IPS DF 4.7 (cell line): ENCODE results near the gene C7orf33.

ENCODE experiments used
- DNase-seq: peaks from one replicate; pipeline ENCODE4 v3.0.0-alpha.2; 2013; ENCODE audit warnings: low spot score; ENCODE audit errors: extremely low read depth

Gene C7orf33

DNA sequence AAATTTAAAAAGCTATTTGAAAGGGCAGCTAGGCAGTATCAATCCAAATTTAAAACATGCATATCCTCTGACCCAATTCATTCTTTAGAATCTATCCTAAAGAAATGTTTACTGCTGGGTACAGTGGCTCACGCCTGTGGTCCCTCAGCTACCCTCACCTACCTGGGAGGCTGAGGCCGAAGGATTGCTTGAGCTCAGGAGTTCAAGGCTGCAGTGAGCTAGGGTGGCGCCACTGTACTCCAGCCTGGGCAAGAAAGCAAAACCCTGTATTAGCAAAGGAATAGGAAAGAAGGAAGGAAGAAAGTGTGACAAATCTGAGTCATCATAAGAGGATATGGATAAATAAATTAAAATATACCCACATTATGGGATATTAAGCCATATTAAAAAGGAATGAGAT, 36.3 kb downstream of the C7orf33 start:
- DNase-seq, result no peak

DNA sequence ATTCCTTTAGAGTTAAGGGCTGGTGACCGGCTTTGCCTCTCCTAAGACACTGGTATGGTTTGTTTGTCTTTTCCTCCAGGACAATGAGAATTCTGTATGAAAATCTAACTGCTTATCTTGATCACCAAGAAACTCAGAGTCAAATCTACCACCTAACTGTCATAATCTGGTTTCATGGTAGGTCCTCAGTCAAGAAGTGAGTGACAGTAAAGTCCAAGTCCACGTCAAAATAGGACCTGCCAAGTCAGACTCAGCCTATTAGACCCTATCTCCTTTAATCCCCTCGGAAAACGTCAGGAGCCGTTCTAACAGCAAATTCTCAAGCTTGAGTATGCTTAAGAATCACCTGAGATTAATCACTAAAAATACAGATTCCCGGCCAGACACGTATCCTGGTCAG, 37.4 kb downstream of the C7orf33 start:
- no peak for DNase-seq

DNA sequence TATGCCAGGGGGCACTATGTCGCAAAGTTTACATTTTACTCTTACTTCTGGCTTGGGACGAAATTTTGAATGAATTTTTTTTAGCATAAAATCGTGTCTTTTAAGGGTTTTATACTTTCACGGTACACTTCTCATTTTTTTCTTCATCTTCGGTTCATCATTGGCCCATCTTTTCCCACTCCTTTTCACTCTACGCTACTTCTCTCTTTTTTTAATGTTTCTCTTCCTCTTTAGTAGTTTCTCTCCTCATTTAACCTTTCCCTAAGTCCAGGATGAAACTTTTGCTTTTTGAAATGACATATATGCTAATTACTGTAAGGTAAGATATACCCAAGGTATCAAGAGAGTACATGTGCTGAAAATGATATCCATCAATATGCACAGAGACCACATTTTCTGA, 39.5 kb downstream of the C7orf33 start:
- no peak for DNase-seq

DNA sequence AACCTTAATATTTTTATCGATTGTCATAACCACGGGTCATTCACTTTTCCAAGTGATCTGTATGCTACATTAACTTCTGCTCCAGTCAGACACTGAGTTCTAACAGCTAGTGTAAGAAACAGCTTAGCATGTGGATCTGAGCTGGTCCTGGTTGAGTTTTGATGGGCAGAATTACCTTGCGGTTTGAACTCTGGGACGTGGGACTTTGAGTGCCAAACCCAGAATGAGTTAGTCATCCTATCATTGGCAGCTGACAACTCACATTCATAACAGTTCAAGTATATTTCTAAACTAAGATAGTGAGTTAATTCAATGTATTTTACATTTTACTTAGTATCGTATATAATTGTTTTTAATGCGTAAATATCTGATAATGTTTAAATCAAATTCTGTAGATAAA, 43.2 kb downstream of the C7orf33 start:
- no peak for DNase-seq

DNA sequence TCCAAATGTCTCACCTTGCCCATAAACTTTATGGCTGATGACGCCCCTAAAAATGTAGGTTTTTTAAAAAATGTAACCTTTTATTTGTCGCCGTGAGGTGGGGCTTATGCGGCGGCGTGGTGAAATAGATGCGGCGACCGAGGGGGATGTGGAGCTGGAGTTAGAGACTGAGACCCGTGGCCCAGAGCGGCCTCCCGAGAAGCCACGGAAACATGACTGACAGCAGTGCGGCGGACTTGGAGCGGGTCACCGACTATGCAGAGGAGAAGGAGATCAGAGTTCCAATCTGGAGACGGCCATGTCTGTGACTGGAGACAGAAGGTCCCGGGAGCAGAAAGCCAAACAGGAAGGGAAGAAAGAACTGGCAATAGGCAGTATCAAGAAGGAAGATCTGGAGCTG, 46.5 kb downstream of the C7orf33 start:
- no peak for DNase-seq

DNA sequence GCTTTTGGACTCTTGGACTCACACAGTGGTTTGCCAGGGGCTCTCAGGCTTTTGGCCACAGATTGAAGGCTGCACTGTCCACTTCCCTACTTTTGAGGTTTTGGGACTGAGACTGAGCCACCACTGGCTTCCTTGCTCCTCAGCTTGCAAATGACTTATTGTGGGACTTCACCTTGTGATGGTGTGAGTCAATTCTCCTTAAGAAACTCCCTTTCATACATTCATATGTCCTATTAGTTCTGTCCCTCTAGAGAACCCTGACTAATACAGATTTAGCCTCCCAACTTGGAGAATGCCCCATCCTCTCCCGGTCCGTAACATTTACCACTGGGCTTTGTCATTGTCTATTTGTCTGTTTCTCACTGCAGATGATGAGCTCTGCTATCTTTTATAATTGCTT, 55.3 kb downstream of the C7orf33 start:
- DNase-seq, result no peak

DNA sequence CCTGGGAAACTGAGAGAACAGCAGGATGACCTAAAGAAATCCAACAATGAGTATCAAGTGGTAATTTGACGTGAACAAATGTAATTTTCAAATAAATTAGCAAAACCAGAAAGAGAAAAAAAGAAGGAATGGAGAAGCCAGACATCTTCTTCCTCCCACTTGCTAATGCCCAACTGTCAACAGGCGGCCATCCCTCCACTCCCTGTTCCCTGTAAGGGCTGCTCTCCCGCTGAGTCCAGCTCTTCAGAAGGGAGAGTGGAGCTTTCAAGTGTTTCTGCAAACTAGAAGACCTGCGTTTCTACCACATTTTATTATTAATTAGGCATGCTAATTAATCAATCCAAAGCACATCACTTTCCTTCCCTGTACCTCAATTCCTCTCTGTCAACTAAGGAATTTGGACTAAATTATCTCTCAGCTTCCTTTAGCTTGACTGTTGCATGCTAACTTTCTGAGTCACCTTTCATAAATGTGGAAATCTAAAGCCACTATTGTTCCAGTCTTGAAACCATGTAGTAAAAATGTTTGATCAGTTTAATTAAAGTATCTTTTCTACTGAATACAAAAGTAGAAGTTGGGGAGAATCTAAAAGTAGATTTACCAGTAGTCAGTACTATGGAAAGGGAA, 59.8 kb downstream of the C7orf33 start:
- no peak for DNase-seq

DNA sequence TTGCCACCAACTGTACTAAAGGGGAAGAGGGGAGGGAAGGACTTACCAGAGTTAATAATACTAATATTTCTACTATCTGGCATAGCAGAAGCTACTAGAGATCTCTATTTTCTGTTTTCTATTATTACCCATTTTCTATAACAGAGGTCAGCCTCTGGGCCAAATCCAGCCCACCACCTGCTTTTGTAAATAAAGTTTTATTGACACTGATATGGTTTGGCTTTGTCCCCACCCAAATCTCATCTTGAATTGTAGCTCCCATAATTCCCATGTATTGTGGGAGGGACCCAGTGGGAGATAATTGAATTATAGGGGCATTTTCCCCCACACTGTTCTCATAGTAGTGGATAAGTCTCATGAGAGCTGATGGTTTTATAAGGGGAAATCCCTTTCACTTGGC, 62.2 kb downstream of the C7orf33 start:
- DNase-seq, result no peak

DNA sequence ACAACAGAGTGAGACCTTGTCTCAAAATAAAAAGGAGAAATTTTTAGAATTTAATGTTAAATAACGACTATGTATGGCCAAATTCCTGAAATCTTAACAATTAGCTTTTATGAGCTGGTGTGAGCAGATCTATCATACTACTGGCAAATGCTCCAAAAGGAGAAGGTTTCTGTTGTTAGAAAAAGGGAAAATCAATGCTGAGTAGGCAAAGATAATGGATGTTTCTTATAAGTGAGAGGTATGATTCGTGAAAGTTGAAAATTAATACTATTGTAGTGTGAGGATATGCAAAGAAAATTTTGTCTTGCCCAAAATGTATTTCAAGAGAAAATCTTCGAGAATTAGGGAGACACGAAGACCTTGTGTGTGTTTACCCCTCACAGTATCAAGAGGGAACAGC, 67.4 kb downstream of the C7orf33 start:
- DNase-seq, result no peak

DNA sequence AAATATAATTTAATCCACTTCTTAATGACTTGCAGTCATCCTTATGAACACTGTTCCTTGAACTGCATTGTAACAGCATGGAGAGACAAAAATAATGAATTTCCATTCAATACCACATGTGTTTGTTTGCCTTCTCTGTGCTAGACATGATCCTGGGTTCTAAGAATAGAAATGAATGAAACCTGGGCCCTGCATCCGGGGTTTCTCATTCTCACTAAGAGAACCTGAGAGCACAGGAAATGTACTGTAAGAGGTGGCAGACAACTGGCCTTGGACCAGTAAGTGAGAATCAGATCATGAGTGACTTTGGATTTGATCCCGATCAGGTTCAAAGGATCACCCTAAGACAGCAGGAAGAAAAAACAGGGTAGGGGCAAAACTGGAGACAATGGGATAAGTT, 70.9 kb downstream of the C7orf33 start:
- DNase-seq, result no peak

DNA sequence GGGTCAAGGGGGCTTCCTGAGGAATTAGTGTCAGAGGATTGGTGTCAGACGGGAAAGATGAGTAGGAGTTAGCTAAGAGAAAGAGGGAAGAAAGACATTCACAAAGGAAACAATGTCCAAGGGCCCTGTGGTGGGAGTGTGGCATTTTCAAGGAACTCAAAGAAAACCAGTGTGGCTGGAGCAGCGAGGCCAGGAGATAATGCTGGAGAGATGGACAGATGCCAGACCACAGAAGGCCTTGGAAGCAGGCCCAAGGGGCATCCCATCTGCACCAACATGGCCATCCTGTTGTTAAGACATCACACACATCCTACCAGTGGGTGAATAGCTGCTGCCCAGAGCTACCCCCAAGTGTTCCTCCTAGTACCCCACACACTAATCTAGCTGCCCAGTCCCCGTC, 72.1 kb downstream of the C7orf33 start:
- DNase-seq, result no peak

DNA sequence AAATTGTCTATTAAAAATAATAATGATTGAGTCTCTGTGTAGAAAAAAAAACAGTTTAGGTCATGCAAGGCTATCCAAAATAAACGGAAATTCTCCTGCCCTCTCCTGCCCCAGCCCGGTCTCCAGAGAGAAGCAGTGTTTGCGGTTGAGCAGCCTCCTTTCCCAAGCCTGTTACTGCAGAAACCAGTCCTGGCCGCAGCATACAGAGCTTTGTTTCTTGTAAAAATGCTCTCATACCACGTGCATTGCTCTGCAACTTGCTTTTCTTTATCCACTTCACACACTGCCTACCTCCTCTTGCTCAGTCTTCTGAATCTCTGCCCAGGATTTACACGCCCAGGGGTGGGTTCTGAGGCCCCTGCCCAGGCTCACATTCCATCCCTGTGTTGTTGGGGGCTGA, 73.8 kb downstream of the C7orf33 start:
- DNase-seq, result no peak

DNA sequence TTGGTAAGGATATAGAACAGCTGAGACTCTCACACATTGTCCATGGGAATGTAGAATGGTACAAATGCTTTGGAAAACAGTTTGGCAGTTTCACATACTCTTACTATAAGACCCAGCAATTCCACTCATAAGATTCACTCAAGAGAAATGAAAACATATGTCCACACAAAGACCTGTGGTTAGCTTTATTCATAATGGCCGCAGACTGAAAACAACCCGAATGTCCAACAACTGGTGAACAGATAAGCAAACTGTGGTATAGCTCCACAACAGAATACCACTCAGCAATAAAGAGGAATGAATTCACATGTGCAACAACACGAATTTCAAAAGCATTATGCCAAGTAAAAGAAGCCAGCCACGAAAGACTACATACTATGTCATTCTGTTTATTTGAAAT, 74.7 kb downstream of the C7orf33 start:
- DNase-seq, result no peak
